Mesothelial cell of epicardium (in vitro differentiated cells): ENCODE data around the gene FAM13C. TPM values are rescaled to one million over a fixed set of nuclear protein-coding genes. Genes with fewer than 3 reads are reported as not detected.
A peak's percentile ranks its signal among the peaks of the same experiment; 100 is the strongest.

Experiments used
- DNase-seq, 2 experiments: peaks; one replicate each; pipeline ENCODE4 v3.0.0; 2021; ENCODE audit warnings: low spot score in 2 of 2; ENCODE audit not compliant: unreplicated experiment in 2 of 2
- H3K27ac Mint-ChIP-seq: 2 replicates; pipeline ENCODE4 v1.8.0; 2021; ENCODE audit warnings: mixed read lengths
- H3K27me3 Mint-ChIP-seq: 2 replicates; pipeline ENCODE4 v1.8.0; 2021; ENCODE audit warnings: low read depth, mixed read lengths
- H3K36me3 Mint-ChIP-seq: 2 replicates; pipeline ENCODE4 v1.8.0; 2021; ENCODE audit warnings: mixed read lengths
- H3K4me1 Mint-ChIP-seq: 2 replicates; pipeline ENCODE4 v1.8.0; 2021; ENCODE audit warnings: mixed read lengths
- H3K4me3 Mint-ChIP-seq: 2 replicates; pipeline ENCODE4 v1.8.0; 2021; ENCODE audit warnings: mild to moderate bottlenecking, moderate library complexity, mixed read lengths
- H3K9me3 Mint-ChIP-seq: 2 replicates; pipeline ENCODE4 v1.8.0; 2021; ENCODE audit warnings: mixed read lengths
- CTCF ChIP-seq: fragments of 200-600 bp; sonication (generic); IDR thresholded peaks from one replicate; pipeline ENCODE4 v1.5.0; 2021; ENCODE audit warnings: antibody characterized with exemption; ENCODE audit not compliant: unreplicated experiment
- total RNA-seq: library from RNA; stranded (reverse); gene quantifications from 3 replicates; pipeline ENCODE4 v1.2.1, GENCODE V29; 2021

FAM13C gene
- total RNA-seq, 1 donor from 2014 or later, result 7.3 TPM

- H3K4me1 Mint-ChIP-seq, result peaks cover 13% of the 10 kb centered on the region
- peak overlapping the region; percentile 69 for H3K4me3 Mint-ChIP-seq
- no peaks in the 10 kb centered on the region for H3K36me3 Mint-ChIP-seq
- H3K27me3 Mint-ChIP-seq, result peaks cover 27% of the 10 kb centered on the region
- peak overlapping the region; percentile 26 for H3K27ac Mint-ChIP-seq
- H3K9me3 Mint-ChIP-seq, result no peaks in the 10 kb centered on the region
- no peak for TF ChIP-seq CTCF
- no peak for DNase-seq
Observed at GRCh38 chr10:59361663-59362143, 646 bp downstream of the FAM13C start.

GRCh38 chr10:59360605-59361405, 1.5 kb downstream of the FAM13C start:
- Mint-ChIP-seq H3K9me3 (no peaks in the 10 kb centered on the region), H3K27me3 (peaks cover 27% of the 10 kb centered on the region), H3K4me1 (peaks cover 13% of the 10 kb centered on the region), H3K4me3 (peak overlapping the region; percentile 13), H3K36me3 (no peaks in the 10 kb centered on the region), H3K27ac (peak overlapping the region; percentile 24)
- no peak for DNase-seq
- no peak for TF ChIP-seq CTCF

- no peak for DNase-seq
- H3K27me3 Mint-ChIP-seq, result peaks cover 14% of the 10 kb centered on the region
- TF ChIP-seq CTCF, result no peak
- no peak overlapping the region for H3K27ac Mint-ChIP-seq
- H3K36me3 Mint-ChIP-seq, result no peaks in the 10 kb centered on the region
- no peaks in the 10 kb centered on the region for H3K9me3 Mint-ChIP-seq
- H3K4me3 Mint-ChIP-seq, result no peak overlapping the region
- H3K4me1 Mint-ChIP-seq, result peaks cover 13% of the 10 kb centered on the region
Observed at GRCh38 chr10:59358576-59358975, 3.8 kb downstream of the FAM13C start.

- Mint-ChIP-seq H3K27me3 (peaks cover 7% of the 10 kb centered on the region), H3K4me3 (no peak overlapping the region), H3K36me3 (no peaks in the 10 kb centered on the region), H3K9me3 (no peaks in the 10 kb centered on the region), H3K4me1 (no peaks in the 10 kb centered on the region), H3K27ac (no peak overlapping the region)
- no peak for DNase-seq
- TF ChIP-seq CTCF, result no peak
Observed at GRCh38 chr10:59354434-59354833, 7.9 kb downstream of the FAM13C start.

GRCh38 chr10:59350558-59350957, 11.8 kb downstream of the FAM13C start:
- Mint-ChIP-seq H3K27me3 (peaks cover 2% of the 10 kb centered on the region), H3K27ac (no peak overlapping the region)

More at GRCh38 chr10:59350558-59350957, 11.8 kb downstream of the FAM13C start:
- Mint-ChIP-seq H3K36me3 (no peaks in the 10 kb centered on the region), H3K4me1 (peaks cover 5% of the 10 kb centered on the region), H3K9me3 (no peaks in the 10 kb centered on the region), H3K4me3 (no peak overlapping the region)
- TF ChIP-seq CTCF, result no peak
- DNase-seq, result no peak
